GM19025 (cell line): ENCODE measurements around the gene DLD.
"Not testable (repeated sequence)": the region's sequence is repeated elsewhere in the genome, so short reads cannot be mapped to it uniquely, and the experiment has no call there.

ENCODE experiments used
- ATAC-seq: cut with Tn5 transposase; IDR thresholded peaks from one replicate; pipeline ENCODE4 v1.9.1; 2021; ENCODE audit warnings: mild to moderate bottlenecking, low read depth, moderate library complexity; ENCODE audit not compliant: unreplicated experiment

The DLD gene

GRCh38 chr7:107890962-107891635, at the start of gene DLD:
Gene DLD (plus strand): TSS chr7:107891183. CDS start chr7:107891251, 68 bp downstream.
- ATAC-seq: peak; percentile 99

GRCh38 chr7:107842213-107842612, 48.8 kb upstream of the DLD start:
- ATAC-seq: no peak

- no peak for ATAC-seq
Observed at GRCh38 chr7:107843184-107843583, 47.8 kb upstream of the DLD start.

GRCh38 chr7:107846324-107846723, 44.7 kb upstream of the DLD start:
- no peak for ATAC-seq

GRCh38 chr7:107847168-107847835, 43.7 kb upstream of the DLD start:
- ATAC-seq: no peak

- not testable (repeated sequence) for ATAC-seq
Observed at GRCh38 chr7:107847836-107848175, 43.2 kb upstream of the DLD start.

GRCh38 chr7:107848211-107848610, 42.8 kb upstream of the DLD start:
- not testable (repeated sequence) for ATAC-seq

GRCh38 chr7:107850216-107850615, 40.8 kb upstream of the DLD start:
- ATAC-seq: no peak

GRCh38 chr7:107850643-107851042, 40.3 kb upstream of the DLD start:
- ATAC-seq: no peak

- no peak for ATAC-seq
Observed at GRCh38 chr7:107854454-107854853, 36.5 kb upstream of the DLD start.

GRCh38 chr7:107854989-107855388, 36.0 kb upstream of the DLD start:
- ATAC-seq: no peak

GRCh38 chr7:107856806-107857540, 34.0 kb upstream of the DLD start:
- no peak for ATAC-seq

- ATAC-seq: no peak
Observed at GRCh38 chr7:107857541-107857912, 33.5 kb upstream of the DLD start.

GRCh38 chr7:107858280-107858679, 32.7 kb upstream of the DLD start:
- no peak for ATAC-seq

GRCh38 chr7:107860279-107860961, 30.6 kb upstream of the DLD start:
- ATAC-seq: no peak

- no peak for ATAC-seq
Observed at GRCh38 chr7:107860981-107861652, 29.9 kb upstream of the DLD start.

GRCh38 chr7:107865956-107866775, 24.8 kb upstream of the DLD start:
- ATAC-seq: no peak

- ATAC-seq: no peak
Observed at GRCh38 chr7:107867858-107868466, 23.0 kb upstream of the DLD start.

GRCh38 chr7:107870427-107871000, 20.5 kb upstream of the DLD start:
- ATAC-seq: no peak
